ENCODE measurements around the gene MICU1.

DNA sequence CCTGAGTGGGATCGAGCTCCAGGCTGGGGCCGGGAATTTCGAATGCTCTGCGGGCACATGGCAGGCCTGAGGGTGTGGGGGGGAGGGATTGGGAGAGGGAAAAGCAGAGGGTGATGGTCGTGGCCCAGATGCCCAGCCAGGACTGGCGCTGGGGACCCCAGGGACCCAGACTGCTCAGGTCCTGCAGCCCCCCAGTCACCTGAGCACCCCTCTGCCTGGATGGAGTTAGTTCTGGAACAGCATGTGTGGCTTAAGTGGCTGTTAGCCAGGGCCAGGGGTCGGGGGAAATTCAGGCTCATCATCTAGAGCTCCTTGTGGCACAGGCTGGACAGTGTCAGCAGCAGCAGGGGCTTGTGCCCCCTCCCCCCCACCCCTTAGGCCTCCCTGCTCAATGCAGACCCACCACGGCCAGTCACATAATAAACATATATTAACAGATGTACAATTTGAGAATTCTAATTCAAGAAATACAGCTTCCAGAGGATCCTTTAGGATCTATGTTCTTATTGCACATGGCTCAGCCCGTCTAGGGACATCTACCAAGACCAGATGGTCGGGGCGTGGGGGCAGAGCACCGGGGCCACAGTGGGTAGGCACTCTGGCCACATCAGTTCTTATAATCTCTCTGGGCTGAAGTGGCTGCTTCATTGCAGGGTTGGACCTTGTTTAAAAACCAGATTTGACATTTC is 293.3 kb downstream of the MICU1 start:
- no peak for TF ChIP-seq ZNF761 (CRISPR knock-in tag; conservative IDR thresholded peaks at IDR 0.05)
- TF ChIP-seq ZFP90 (CRISPR knock-in tag; IDR thresholded peaks at IDR 0.05; ENCODE audit: borderline replicate concordance), result no peak
- TF ChIP-seq HOXA5 (CRISPR knock-in tag; IDR thresholded peaks at IDR 0.05), result no peak
- TF ChIP-seq, protein P1, sequence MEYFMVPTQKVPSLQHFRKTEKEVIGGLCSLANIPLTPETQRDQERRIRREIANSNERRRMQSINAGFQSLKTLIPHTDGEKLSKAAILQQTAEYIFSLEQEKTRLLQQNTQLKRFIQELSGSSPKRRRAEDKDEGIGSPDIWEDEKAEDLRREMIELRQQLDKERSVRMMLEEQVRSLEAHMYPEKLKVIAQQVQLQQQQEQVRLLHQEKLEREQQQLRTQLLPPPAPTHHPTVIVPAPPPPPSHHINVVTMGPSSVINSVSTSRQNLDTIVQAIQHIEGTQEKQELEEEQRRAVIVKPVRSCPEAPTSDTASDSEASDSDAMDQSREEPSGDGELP (IDR thresholded peaks at IDR 0.05; ENCODE audit: borderline replicate concordance, low read depth), result no peak
- TF ChIP-seq SP1 (IDR thresholded peaks at IDR 0.05), result no peak
- TF ChIP-seq SP1 (CRISPR knock-in tag; IDR thresholded peaks at IDR 0.05), result no peak
- TF ChIP-seq HNF4G (IDR thresholded peaks at IDR 0.05; ENCODE audit: borderline replicate concordance, low read depth, low read length), result no peak
- no peak for TF ChIP-seq HNF4G (CRISPR knock-in tag; IDR thresholded peaks at IDR 0.05; ENCODE audit: borderline replicate concordance, low read depth)
- TF ChIP-seq, protein P2, sequence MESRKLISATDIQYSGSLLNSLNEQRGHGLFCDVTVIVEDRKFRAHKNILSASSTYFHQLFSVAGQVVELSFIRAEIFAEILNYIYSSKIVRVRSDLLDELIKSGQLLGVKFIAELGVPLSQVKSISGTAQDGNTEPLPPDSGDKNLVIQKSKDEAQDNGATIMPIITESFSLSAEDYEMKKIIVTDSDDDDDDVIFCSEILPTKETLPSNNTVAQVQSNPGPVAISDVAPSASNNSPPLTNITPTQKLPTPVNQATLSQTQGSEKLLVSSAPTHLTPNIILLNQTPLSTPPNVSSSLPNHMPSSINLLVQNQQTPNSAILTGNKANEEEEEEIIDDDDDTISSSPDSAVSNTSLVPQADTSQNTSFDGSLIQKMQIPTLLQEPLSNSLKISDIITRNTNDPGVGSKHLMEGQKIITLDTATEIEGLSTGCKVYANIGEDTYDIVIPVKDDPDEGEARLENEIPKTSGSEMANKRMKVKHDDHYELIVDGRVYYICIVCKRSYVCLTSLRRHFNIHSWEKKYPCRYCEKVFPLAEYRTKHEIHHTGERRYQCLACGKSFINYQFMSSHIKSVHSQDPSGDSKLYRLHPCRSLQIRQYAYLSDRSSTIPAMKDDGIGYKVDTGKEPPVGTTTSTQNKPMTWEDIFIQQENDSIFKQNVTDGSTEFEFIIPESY (CRISPR knock-in tag; IDR thresholded peaks at IDR 0.05), result no peak

All from HepG2 (cell line).